Activated naive CD8-positive, alpha-beta T cell treated with anti-CD3 and anti-CD28 coated beads, Interleukin-2, amount 10 ng/mL, durations not matched to agents 7 days and 5 days (primary cell): ENCODE data around the gene GALNT2. TPM values are rescaled to one million over a fixed set of nuclear protein-coding genes. Genes with fewer than 3 reads are reported as not detected.

Source experiments
- ATAC-seq: fragments of 150-1000 bp; cut with Tn5 transposase; one replicate; pipeline ENCODE4 v1.10.0; 2021; ENCODE audit warnings: low read depth, moderate library complexity
- POLR2A ChIA-PET: fragments of 350-600 bp; sonication (Branson Sonifier 250); formaldehyde crosslinking; loops from one replicate; lab custom pipeline; 2021; ENCODE audit warnings: antibody characterized with exemption; lab: Charles Lee
- DNase-seq: peaks from one replicate; pipeline ENCODE4 v3.0.0; 2021
- H3K27ac Mint-ChIP-seq: one replicate; pipeline ENCODE4 v1.8.0; 2022; ENCODE audit warnings: mild to moderate bottlenecking, mixed read lengths
- H3K27me3 Mint-ChIP-seq: one replicate; pipeline ENCODE4 v1.8.0; 2022; ENCODE audit warnings: mild to moderate bottlenecking, moderate library complexity, mixed read lengths
- H3K36me3 Mint-ChIP-seq: one replicate; pipeline ENCODE4 v1.8.0; 2021; ENCODE audit warnings: mild to moderate bottlenecking, mixed read lengths
- H3K4me1 Mint-ChIP-seq: one replicate; pipeline ENCODE4 v1.8.0; 2021; ENCODE audit warnings: mixed read lengths
- H3K4me3 Mint-ChIP-seq: one replicate; pipeline ENCODE4 v1.8.0; 2022; ENCODE audit warnings: mild to moderate bottlenecking, moderate library complexity, mixed read lengths
- H3K9me3 Mint-ChIP-seq: one replicate; pipeline ENCODE4 v1.8.0; 2021; ENCODE audit warnings: mixed read lengths
- total RNA-seq, 2 experiments: library from RNA; stranded (reverse); gene quantifications; one replicate each; pipeline ENCODE4 v1.2.3, GENCODE V29; 2021

GALNT2 gene
- total RNA-seq, 2 experiments from 2014 or later = 25.3 to 29.0 TPM

DNA sequence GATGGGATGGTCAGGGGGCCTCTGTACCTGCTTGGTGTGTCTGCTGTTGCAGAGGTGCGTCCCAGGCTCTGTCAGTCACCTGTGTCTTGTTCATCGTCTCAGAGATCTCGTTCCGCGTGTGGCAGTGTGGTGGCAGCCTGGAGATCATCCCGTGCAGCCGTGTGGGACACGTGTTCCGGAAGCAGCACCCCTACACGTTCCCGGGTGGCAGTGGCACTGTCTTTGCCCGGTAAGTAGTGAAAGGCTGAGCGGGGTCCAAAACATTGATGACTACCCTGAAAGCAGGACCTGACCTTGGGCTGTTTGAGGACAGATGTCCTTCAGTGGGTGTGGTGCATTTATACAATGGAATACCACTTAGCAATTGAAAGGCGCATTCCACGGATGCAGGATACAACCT is 188.1 kb downstream of the GALNT2 start:
- Mint-ChIP-seq H3K27me3 (no peaks in the 10 kb centered on the region), H3K9me3 (no peaks in the 10 kb centered on the region), H3K36me3 (peaks cover 17% of the 10 kb centered on the region), H3K4me1 (no peaks in the 10 kb centered on the region), H3K27ac (no peak overlapping the region), H3K4me3 (no peak overlapping the region)
- POLR2A ChIA-PET = no interaction called here
- ATAC-seq = no peak
- no peak for DNase-seq

DNA sequence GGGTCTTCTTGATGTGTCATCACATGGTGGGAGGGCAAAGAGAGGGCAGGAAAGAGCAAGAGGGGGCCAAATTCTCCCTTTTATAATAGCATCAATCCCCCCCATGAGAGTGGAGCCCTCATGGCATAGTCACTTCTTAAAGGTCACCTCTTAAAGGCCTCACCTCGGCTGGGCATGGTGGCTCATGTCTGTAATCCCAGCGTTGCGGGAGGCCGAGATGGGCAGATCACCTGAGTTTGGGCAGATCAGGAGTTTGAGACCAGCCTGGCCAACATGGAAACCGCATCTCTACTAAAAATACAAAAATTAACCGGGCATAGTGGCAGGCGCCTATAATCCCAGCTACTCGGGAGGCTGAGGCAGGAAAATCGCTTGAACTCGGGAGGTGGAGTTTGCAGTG is 189.0 kb downstream of the GALNT2 start:
- Mint-ChIP-seq H3K27me3 (no peaks in the 10 kb centered on the region), H3K9me3 (no peaks in the 10 kb centered on the region), H3K4me1 (no peaks in the 10 kb centered on the region), H3K4me3 (no peak overlapping the region), H3K36me3 (peaks cover 17% of the 10 kb centered on the region), H3K27ac (no peak overlapping the region)
- POLR2A ChIA-PET = no interaction called here
- no peak for ATAC-seq
- DNase-seq = no peak

DNA sequence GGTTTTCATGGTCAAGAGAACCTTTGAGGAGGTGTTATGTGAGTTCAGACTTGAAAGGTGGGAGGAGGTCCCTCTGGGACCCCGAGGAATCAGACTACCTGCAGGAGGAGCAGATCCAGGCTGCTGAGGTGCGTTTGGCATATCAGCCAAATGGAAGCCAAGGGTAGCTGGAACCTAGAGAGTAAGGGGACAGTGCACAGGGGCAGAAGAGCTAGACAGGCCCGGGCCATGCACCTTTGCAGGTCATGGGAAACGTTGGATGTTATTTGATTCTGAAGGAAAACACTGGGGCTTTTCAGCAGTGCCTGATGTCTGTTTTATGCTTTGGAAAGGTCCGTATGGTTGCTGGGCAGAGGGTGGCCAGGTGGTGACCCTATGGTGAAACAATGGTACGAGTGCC is 189.9 kb downstream of the GALNT2 start:
- peaks cover 17% of the 10 kb centered on the region for H3K36me3 Mint-ChIP-seq
- DNase-seq (no peak), ATAC-seq (no peak)
- H3K4me3 Mint-ChIP-seq = no peak overlapping the region
- H3K9me3 Mint-ChIP-seq = no peaks in the 10 kb centered on the region
- POLR2A ChIA-PET = no interaction called here
- H3K4me1 Mint-ChIP-seq = no peaks in the 10 kb centered on the region
- H3K27me3 Mint-ChIP-seq = no peaks in the 10 kb centered on the region
- no peak overlapping the region for H3K27ac Mint-ChIP-seq

DNA sequence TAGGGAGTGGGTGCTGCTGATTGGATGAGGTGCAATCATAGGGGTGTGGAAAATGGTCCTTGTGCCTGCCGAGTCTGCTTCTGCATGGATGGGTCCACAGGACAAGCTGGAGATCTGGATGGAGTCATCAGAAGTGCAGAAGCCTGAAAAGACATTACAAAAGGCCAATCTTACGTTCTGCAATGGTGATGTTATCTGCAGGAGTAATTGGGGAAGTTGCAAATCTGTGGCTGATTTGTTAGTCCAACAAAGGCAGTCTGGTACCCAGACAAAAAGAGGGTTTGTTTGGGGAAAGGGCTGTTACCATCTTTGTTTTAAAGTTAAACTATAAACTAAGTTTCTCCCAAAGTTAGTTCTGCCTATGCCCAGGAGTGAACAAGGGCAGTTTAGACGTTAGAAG is 192.6 kb downstream of the GALNT2 start:
- no peak overlapping the region for H3K27ac Mint-ChIP-seq
- H3K4me1 Mint-ChIP-seq = no peaks in the 10 kb centered on the region
- no peak for DNase-seq
- POLR2A ChIA-PET = no interaction called here
- ATAC-seq = no peak
- H3K4me3 Mint-ChIP-seq = no peak overlapping the region
- H3K9me3 Mint-ChIP-seq = no peaks in the 10 kb centered on the region
- peaks cover 17% of the 10 kb centered on the region for H3K36me3 Mint-ChIP-seq
- H3K27me3 Mint-ChIP-seq = no peaks in the 10 kb centered on the region

- Mint-ChIP-seq H3K27me3 (no peaks in the 10 kb centered on the region), H3K36me3 (peaks cover 15% of the 10 kb centered on the region), H3K27ac (no peak overlapping the region), H3K4me3 (no peak overlapping the region), H3K9me3 (no peaks in the 10 kb centered on the region), H3K4me1 (no peaks in the 10 kb centered on the region)
- POLR2A ChIA-PET = no interaction called here
- no peak for ATAC-seq
- no peak for DNase-seq
These were observed 193.8 kb downstream of the GALNT2 start for GRCh38 chr1:230260831-230261230.

GRCh38 chr1:230261928-230262650 is 195.1 kb downstream of the GALNT2 start:
- Mint-ChIP-seq H3K4me3 (no peak overlapping the region), H3K9me3 (no peaks in the 10 kb centered on the region), H3K4me1 (no peaks in the 10 kb centered on the region), H3K36me3 (peaks cover 14% of the 10 kb centered on the region), H3K27me3 (no peaks in the 10 kb centered on the region), H3K27ac (no peak overlapping the region)
- DNase-seq (no peak), ATAC-seq (no peak)
- POLR2A ChIA-PET = no interaction called here

DNA sequence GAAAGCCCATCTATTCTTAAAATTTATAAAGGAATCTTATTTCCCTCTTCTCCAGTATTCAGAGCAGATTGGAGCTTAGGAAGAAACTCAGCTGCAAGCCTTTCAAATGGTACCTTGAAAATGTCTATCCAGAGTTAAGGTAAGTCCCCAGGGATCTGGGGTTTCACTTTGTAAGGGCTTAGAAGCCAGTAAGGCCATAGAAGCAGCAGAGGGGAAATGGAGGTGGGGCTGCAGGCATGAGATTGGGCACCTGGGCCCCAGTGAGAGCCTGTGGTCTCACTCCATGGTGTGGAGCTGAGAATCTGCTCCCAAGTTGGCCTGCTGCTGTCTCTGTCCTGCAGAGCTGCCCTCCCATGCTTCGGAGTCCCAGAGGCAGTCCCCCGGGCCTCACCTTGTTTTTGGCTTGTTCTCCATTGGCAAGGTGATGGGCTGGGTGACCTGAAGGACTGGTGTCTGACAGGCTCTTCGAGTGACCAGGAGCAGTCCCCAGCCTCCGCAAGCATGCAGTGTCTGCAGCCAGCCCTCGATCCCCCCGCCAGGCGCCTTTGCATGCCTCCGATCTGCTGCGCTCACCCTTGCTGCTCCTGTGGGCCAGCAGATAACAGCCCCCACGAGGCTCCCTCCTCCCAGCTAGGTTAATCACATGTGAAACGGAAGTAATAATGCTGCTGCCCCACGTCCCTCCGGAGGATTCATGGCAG is 196.0 kb downstream of the GALNT2 start:
- POLR2A ChIA-PET = no interaction called here
- Mint-ChIP-seq H3K4me3 (no peak overlapping the region), H3K27me3 (no peaks in the 10 kb centered on the region), H3K36me3 (peaks cover 11% of the 10 kb centered on the region), H3K27ac (no peak overlapping the region), H3K9me3 (no peaks in the 10 kb centered on the region), H3K4me1 (peaks cover 2% of the 10 kb centered on the region)
- ATAC-seq (no peak), DNase-seq (no peak)

DNA sequence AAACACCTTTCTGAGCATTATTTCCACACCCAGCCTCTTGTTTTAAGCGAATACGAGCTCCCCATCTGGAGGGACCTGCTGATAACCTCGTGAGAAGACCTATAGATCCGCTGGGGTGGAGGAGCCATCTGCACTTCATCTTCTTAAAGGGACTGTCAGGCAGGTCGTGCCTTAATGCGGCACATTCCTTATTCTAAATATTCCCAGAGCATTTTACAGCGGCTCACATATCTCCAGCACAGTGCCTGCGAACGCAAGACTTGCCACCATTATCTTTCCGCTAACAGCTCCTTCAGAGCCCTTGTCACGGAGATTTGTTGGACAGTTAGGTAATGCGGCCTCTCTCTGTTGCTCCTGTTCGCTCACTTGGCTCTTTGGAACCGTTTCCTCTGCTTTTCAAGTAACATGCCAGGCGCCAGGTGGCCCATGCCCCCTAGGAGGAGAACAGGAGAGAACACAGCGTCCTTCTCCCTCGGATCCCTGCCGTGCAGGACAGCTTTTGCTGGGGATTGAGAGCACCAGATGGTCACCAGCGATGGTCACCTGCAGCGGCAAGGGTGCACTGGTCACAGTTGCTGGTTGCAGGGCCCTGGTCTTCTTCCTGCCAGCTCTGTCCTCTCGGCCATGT is 196.6 kb downstream of the GALNT2 start:
- Mint-ChIP-seq H3K27me3 (no peaks in the 10 kb centered on the region), H3K27ac (no peak overlapping the region), H3K36me3 (peaks cover 9% of the 10 kb centered on the region), H3K9me3 (no peaks in the 10 kb centered on the region), H3K4me3 (no peak overlapping the region), H3K4me1 (peaks cover 3% of the 10 kb centered on the region)
- POLR2A ChIA-PET = no interaction called here
- DNase-seq (no peak), ATAC-seq (no peak)

- no peak for ATAC-seq
- POLR2A ChIA-PET = no interaction called here
These were observed 197.3 kb downstream of the GALNT2 start for GRCh38 chr1:230264342-230264741.

DNA sequence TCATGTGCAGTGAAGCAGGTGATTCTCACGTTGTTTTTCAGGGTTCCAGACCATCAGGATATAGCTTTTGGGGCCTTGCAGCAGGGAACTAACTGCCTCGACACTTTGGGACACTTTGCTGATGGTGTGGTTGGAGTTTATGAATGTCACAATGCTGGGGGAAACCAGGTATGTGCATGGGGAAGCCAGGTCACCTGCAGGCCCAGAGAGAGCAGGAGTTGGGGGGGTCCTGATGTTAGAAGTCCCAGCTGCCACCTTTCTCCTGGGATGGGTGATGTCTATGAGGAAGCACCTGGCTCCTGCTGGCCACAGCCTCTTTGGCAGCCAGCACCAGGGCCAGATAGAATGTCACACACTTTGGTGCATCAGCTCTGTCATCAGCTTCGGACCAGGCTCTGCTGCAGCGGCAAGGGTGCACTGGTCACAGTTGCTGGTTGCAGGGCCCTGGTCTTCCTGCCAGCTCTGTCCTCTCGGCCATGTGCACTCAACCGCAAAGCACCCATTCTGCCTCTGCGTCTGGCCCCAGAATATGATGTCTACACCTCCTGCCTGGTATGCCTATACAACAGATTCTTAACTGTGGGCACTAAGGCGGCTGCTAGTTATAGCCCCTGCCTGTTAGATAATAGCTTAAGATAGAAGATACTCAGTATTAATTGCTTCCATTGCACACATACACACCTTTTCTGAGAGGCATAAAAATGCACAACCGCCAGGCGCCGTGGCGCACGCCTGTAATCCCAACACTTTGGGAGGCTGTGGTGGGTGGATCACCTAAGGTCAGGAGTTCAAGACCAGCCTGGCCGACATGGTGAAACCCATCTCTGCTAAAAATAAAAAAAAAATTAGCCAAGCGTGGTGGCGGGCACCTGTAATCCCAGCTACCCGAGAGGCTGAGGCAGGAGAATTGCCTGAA is 198.4 kb downstream of the GALNT2 start:
- H3K36me3 Mint-ChIP-seq = peaks cover 2% of the 10 kb centered on the region
- no peak for DNase-seq
- no peak overlapping the region for H3K27ac Mint-ChIP-seq
- H3K4me3 Mint-ChIP-seq = no peak overlapping the region
- no peak for ATAC-seq
- H3K9me3 Mint-ChIP-seq = no peaks in the 10 kb centered on the region
- peaks cover 9% of the 10 kb centered on the region for H3K4me1 Mint-ChIP-seq
- no peaks in the 10 kb centered on the region for H3K27me3 Mint-ChIP-seq
- POLR2A ChIA-PET = interaction anchor here (0.6 kb wide), 1 partner anchor 26 kb away, joined by 7 read pairs; no protein-coding TSS in a partner anchor

More at GRCh38 chr1:230264342-230264741, 197.3 kb downstream of the GALNT2 start:
- no peak for DNase-seq
- peaks cover 6% of the 10 kb centered on the region for H3K36me3 Mint-ChIP-seq
- no peaks in the 10 kb centered on the region for H3K9me3 Mint-ChIP-seq
- H3K4me3 Mint-ChIP-seq = no peak overlapping the region
- H3K4me1 Mint-ChIP-seq = peaks cover 6% of the 10 kb centered on the region
- H3K27me3 Mint-ChIP-seq = no peaks in the 10 kb centered on the region
- H3K27ac Mint-ChIP-seq = no peak overlapping the region

DNA sequence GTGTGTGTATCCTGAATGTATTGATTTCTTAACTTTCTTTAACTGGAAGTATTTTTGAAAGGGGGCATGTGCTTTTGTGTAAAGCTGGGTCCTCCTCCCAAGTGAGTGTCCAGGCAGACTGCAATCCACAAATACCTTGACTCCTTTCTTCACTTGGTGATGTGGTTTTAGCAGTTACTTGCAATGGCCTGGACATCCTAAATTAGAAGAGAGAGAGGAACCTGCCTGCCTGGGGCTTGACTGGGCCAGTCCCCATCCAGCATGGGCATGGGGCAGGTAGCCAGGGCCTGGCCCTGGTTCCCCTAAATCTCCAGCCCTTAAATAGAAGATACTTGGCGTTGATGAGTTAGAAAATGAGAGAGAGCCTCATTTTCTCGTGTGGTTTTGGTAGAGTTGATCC is 199.4 kb downstream of the GALNT2 start:
- H3K27ac Mint-ChIP-seq = no peak overlapping the region
- H3K9me3 Mint-ChIP-seq = no peaks in the 10 kb centered on the region
- no peaks in the 10 kb centered on the region for H3K27me3 Mint-ChIP-seq
- no peak overlapping the region for H3K4me3 Mint-ChIP-seq
- POLR2A ChIA-PET = no interaction called here
- H3K36me3 Mint-ChIP-seq = peaks cover 2% of the 10 kb centered on the region
- peaks cover 18% of the 10 kb centered on the region for H3K4me1 Mint-ChIP-seq
- ATAC-seq = no peak
- no peak for DNase-seq

DNA sequence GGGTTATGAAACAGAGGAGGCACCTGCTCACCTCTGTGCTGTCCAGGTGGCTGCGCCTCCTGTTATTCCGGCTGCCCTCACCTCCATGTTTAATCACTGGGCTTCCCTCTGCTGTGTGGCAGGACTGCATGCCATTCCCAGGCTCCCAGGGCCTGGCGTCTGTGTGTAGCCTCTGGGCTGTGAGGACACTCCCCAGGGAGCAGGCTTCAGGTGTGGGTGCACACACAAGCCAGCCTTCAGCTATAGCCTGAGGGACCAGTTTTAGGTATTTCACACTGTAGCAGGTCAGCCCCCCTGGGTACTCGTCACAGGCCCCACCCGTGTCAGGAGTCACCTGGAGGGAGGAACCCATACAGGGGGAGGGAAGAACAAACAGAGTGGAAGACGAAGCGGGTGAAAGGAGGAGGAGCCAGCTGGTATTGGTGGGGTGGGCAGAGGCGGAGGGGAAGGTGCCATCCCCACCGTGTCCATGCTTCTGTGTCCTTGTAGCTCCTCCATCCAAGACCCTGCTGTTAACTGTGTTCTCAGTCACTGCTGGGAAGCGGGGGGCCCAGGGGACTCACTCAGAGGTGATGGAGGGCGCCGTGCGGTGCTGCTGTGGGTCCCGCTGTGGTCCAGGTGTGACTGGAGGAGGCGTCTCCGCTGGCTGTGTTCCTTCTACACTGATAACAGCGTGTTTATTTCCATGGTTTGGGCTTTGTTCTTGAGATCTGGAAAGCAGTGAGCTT is 200.5 kb downstream of the GALNT2 start:
- Mint-ChIP-seq H3K27me3 (no peaks in the 10 kb centered on the region), H3K36me3 (no peaks in the 10 kb centered on the region), H3K4me1 (peaks cover 18% of the 10 kb centered on the region), H3K9me3 (no peaks in the 10 kb centered on the region), H3K4me3 (no peak overlapping the region), H3K27ac (peak overlapping the region; percentile 3)
- POLR2A ChIA-PET = no interaction called here
- DNase-seq = no peak
- no peak for ATAC-seq
